GM23338 (cell line): ENCODE data around the gene DYSF. TPM values are rescaled to one million over a fixed set of nuclear protein-coding genes. Genes with fewer than 3 reads are reported as not detected.

ENCODE experiments used
- ATAC-seq: fragments of 200-7000 bp; cut with Tn5 transposase; 3 replicates; pipeline ENCODE4 v1.9.1; 2020
- DNase-seq: peaks from one replicate; pipeline ENCODE4 v3.0.0-alpha.2; 2015; ENCODE audit warnings: low spot score
- H2AFZ ChIP-seq: fragments of 200-600 bp; sonication (generic); 2 replicates; pipeline ENCODE4 v1.8.0; 2016; ENCODE audit warnings: antibody characterized with exemption, mild to moderate bottlenecking, moderate library complexity
- H3F3A ChIP-seq: fragments of 200-600 bp; sonication (generic); replicated peaks from 2 replicates; pipeline ENCODE4 v1.8.0; 2017; ENCODE audit warnings: antibody characterized with exemption, mixed run types, low read depth
- H3K27ac ChIP-seq: fragments of 200-600 bp; sonication (generic); 2 replicates; pipeline ENCODE4 v1.6.1; 2016; ENCODE audit warnings: low read depth
- H3K27me3 ChIP-seq: fragments of 200-600 bp; sonication (generic); 2 replicates; pipeline ENCODE4 v1.8.0; 2016; ENCODE audit warnings: mild to moderate bottlenecking, mixed run types, moderate library complexity; ENCODE audit not compliant: insufficient read depth
- H3K36me3 ChIP-seq: fragments of 200-600 bp; sonication (generic); 2 replicates; pipeline ENCODE4 v1.8.0; 2016; ENCODE audit warnings: mild to moderate bottlenecking; ENCODE audit not compliant: insufficient read depth
- H3K4me1 ChIP-seq: fragments of 200-600 bp; sonication (generic); 2 replicates; pipeline ENCODE4 v1.8.0; 2016; ENCODE audit warnings: mild to moderate bottlenecking, moderate library complexity; ENCODE audit not compliant: insufficient read depth
- H3K4me2 ChIP-seq: fragments of 200-600 bp; sonication (generic); 2 replicates; pipeline ENCODE4 v1.7.1; 2017; ENCODE audit warnings: mixed run types
- H3K4me3 ChIP-seq: fragments of 200-600 bp; sonication (generic); 2 replicates; pipeline ENCODE4 v1.6.1; 2016; ENCODE audit warnings: mixed run types
- H3K79me2 ChIP-seq: fragments of 200-600 bp; sonication (generic); replicated peaks from 2 replicates; pipeline ENCODE4 v1.8.0; 2017; ENCODE audit warnings: mild to moderate bottlenecking; ENCODE audit not compliant: insufficient read depth
- H3K9me2 ChIP-seq: fragments of 200-600 bp; sonication (generic); 2 replicates; pipeline ENCODE4 v1.8.0; 2017; ENCODE audit not compliant: insufficient read depth
- H4K20me1 ChIP-seq: fragments of 200-600 bp; sonication (generic); replicated peaks from 2 replicates; pipeline ENCODE4 v1.8.0; 2017; ENCODE audit warnings: mild to moderate bottlenecking; ENCODE audit not compliant: insufficient read depth
- H3K27ac Mint-ChIP-seq: 2 replicates; pipeline ENCODE4 v1.8.0; 2020; ENCODE audit warnings: inconsistent platforms, mild to moderate bottlenecking, moderate library complexity, mixed read lengths
- H3K27me3 Mint-ChIP-seq: 3 replicates; pipeline ENCODE4 v1.8.0; 2022; ENCODE audit warnings: low read depth, mild to moderate bottlenecking, moderate library complexity, mixed read lengths, inconsistent platforms; ENCODE audit not compliant: insufficient read depth, poor library complexity
- H3K36me3 Mint-ChIP-seq: 3 replicates; pipeline ENCODE4 v1.8.0; 2021; ENCODE audit warnings: low read depth, mild to moderate bottlenecking, inconsistent platforms, moderate library complexity, mixed read lengths
- H3K4me1 Mint-ChIP-seq: 3 replicates; pipeline ENCODE4 v1.8.0; 2020; ENCODE audit warnings: mild to moderate bottlenecking, inconsistent platforms, mixed read lengths
- H3K4me3 Mint-ChIP-seq: 3 replicates; pipeline ENCODE4 v1.8.0; 2021; ENCODE audit warnings: moderate library complexity, mild to moderate bottlenecking, inconsistent platforms, mixed read lengths
- H3K9me3 Mint-ChIP-seq: 3 replicates; pipeline ENCODE4 v1.8.0; 2020; ENCODE audit warnings: moderate library complexity, mild to moderate bottlenecking, inconsistent platforms, mixed read lengths
- CREB1 ChIP-seq: fragments of 250-450 bp; sonication (Bioruptor Pico); IDR thresholded peaks from 2 replicates; pipeline ENCODE4 v1.5.0; 2020; ENCODE audit warnings: low read depth, mild to moderate bottlenecking, moderate library complexity
- CTCF ChIP-seq, 2 experiments: fragments of 200-600 bp in 1 of 2; sonication (generic) in 1 of 2; conservative IDR thresholded peaks; 2 replicates each; pipeline versions ENCODE4 v1.5.1 to v1.6.1; 2016 to 2017; ENCODE audit warnings: antibody characterized with exemption in 2 of 2, low read depth in 2 of 2, mild to moderate bottlenecking in 2 of 2, moderate library complexity in 1 of 2
- ETS1 ChIP-seq: IDR thresholded peaks from 2 replicates; pipeline ENCODE4 v1.6.1; 2016; ENCODE audit warnings: antibody characterized with exemption
- EZH2 ChIP-seq: fragments of 200-600 bp; sonication (generic); IDR thresholded peaks from one replicate; pipeline ENCODE4 v1.8.0; 2017; ENCODE audit warnings: antibody characterized with exemption, mild to moderate bottlenecking, low read depth; ENCODE audit not compliant: unreplicated experiment
- EZH2phosphoT487 ChIP-seq: fragments of 200-600 bp; sonication (generic); IDR thresholded peaks from one replicate; pipeline ENCODE4 v1.8.1; 2018; ENCODE audit warnings: antibody characterized with exemption; ENCODE audit not compliant: unreplicated experiment
- JUNB ChIP-seq: IDR thresholded peaks from one replicate; pipeline ENCODE4 v1.6.1; 2016; ENCODE audit warnings: antibody characterized with exemption; ENCODE audit not compliant: unreplicated experiment
- NANOG ChIP-seq: IDR thresholded peaks from 2 replicates; pipeline ENCODE4 v1.6.1; 2016; ENCODE audit warnings: antibody characterized with exemption, borderline replicate concordance
- REST ChIP-seq: IDR thresholded peaks from one replicate; pipeline ENCODE4 v1.6.1; 2018; ENCODE audit warnings: antibody characterized with exemption; ENCODE audit not compliant: unreplicated experiment
- STAT1 ChIP-seq: IDR thresholded peaks from one replicate; pipeline ENCODE4 v1.6.1; 2016; ENCODE audit warnings: antibody characterized with exemption; ENCODE audit not compliant: unreplicated experiment
- ZNF114 ChIP-seq: fragments of 250-450 bp; sonication (Bioruptor Pico); IDR thresholded peaks from 2 replicates; pipeline ENCODE4 v1.5.0; 2020; ENCODE audit warnings: mild to moderate bottlenecking, moderate library complexity
- ZNF331 ChIP-seq: fragments of 250-450 bp; sonication (Bioruptor Pico); IDR thresholded peaks from 2 replicates; pipeline ENCODE4 v1.5.0; 2020; ENCODE audit warnings: low read depth, mild to moderate bottlenecking, moderate library complexity
- ZNF462 ChIP-seq: fragments of 250-450 bp; sonication (Bioruptor Pico); IDR thresholded peaks from 2 replicates; pipeline ENCODE4 v1.5.0; 2020; ENCODE audit warnings: mild to moderate bottlenecking, moderate library complexity
- polyA plus RNA-seq: library from polyadenylated mRNA; unstranded; fragments of >200 nt; fragmentation: Nextera tagmentation; extraction: Ambion mirVana; gene quantifications from 2 replicates; pipeline ENCODE4 v1.2.1, GENCODE V29; 2016
- total RNA-seq: library from RNA; depleted of rRNA; stranded (reverse); fragments of >200 nt; shearing (Covaris generic); gene quantifications from 2 replicates; pipeline ENCODE4 v1.2.3, GENCODE V29; 2014

DYSF gene
- total and polyA plus RNA-seq, 2 experiments from 2014 or later, result 7.3 to 21.3 TPM

- TF ChIP-seq REST (no peak), NANOG (no peak), EZH2 (no peak), STAT1 (no peak), ZNF331 (CRISPR knock-in tag) (no peak), JUNB (no peak), ZNF114 (CRISPR knock-in tag) (no peak), CREB1 (CRISPR knock-in tag) (no peak), ZNF462 (CRISPR knock-in tag) (no peak), CTCF (conservative IDR thresholded peaks at IDR 0.05; ENCODE audit: low read depth in 2 of 2) (no peak), EZH2phosphoT487 (no peak), ETS1 (no peak)
- H3K27ac ChIP-seq, result no peak overlapping the region
These were observed 161.8 kb downstream of the DYSF start for GRCh38 chr2:71614976-71615766.

More at GRCh38 chr2:71614976-71615766, 161.8 kb downstream of the DYSF start:
- Mint-ChIP-seq H3K9me3 (no peaks in the 10 kb centered on the region), H3K27ac (no peak overlapping the region), H3K4me3 (no peak overlapping the region), H3K36me3 (peaks cover 2% of the 10 kb centered on the region; the same call in 1 of the 3 replicates), H3K4me1 (no peaks in the 10 kb centered on the region; the same call in 2 of the 3 replicates), H3K27me3 (peaks cover 10% of the 10 kb centered on the region)
- no peaks in the 10 kb centered on the region for H3K9me2 ChIP-seq
- no peak for DNase-seq
- H3K4me3 ChIP-seq, result no peak overlapping the region
- no peaks in the 10 kb centered on the region for H3K4me1 ChIP-seq
- H3K4me2 ChIP-seq, result no peak overlapping the region
- no peak for ATAC-seq
- H2AFZ ChIP-seq, result no peak overlapping the region
- H3K27me3 ChIP-seq, result no peaks in the 10 kb centered on the region
- no peaks in the 10 kb centered on the region for H4K20me1 ChIP-seq
- no peaks in the 10 kb centered on the region for H3F3A ChIP-seq
- no peaks in the 10 kb centered on the region for H3K36me3 ChIP-seq
- no peaks in the 10 kb centered on the region for H3K79me2 ChIP-seq
